GM12872 (cell line): ENCODE measurements around the gene ALX4.

Source experiments
- TF ChIP-seq, protein P1 (sequence below): IDR thresholded peaks from 3 replicates; pipeline ENCODE4 v1.5.1; 2011; ENCODE audit warnings: low read depth, mild to moderate bottlenecking, low read length, moderate library complexity; ENCODE audit not compliant: insufficient read depth

The ALX4 gene

DNA sequence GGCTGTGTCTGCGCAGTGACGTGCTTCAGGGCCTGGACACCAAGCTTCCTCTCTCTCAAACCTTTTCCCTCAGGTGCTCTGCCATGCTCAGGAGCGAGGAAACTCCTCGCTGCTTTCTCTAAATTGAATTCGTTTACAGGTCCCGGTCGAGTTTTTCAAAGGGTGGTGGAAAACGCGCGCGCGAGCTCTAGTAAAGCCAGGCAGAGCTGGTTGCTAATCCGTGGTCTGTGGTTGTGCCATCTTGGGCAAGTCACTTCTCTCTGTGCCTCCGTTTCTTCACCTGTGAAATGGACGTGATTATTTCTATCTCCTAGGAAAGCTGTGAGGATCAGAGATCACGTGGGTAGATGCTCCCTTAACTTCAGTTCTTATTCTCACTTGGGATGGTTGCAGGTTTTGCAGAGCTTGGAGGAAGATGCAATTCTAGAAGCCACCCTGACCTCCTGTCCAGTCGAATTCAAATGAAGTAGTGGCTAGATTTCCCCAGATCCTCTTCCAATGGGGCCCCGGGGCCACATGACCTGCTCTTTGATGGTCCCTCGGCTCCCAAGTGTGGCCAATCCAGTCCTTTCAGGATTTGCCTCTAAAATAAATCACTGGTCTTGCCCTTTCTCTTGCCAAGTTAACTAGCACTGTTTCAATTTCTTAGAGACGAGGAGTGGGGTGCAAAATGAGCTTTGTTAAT lies 10.5 kb upstream of the ALX4 start:
- TF ChIP-seq, protein P1, sequence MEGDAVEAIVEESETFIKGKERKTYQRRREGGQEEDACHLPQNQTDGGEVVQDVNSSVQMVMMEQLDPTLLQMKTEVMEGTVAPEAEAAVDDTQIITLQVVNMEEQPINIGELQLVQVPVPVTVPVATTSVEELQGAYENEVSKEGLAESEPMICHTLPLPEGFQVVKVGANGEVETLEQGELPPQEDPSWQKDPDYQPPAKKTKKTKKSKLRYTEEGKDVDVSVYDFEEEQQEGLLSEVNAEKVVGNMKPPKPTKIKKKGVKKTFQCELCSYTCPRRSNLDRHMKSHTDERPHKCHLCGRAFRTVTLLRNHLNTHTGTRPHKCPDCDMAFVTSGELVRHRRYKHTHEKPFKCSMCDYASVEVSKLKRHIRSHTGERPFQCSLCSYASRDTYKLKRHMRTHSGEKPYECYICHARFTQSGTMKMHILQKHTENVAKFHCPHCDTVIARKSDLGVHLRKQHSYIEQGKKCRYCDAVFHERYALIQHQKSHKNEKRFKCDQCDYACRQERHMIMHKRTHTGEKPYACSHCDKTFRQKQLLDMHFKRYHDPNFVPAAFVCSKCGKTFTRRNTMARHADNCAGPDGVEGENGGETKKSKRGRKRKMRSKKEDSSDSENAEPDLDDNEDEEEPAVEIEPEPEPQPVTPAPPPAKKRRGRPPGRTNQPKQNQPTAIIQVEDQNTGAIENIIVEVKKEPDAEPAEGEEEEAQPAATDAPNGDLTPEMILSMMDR: no peak

DNA sequence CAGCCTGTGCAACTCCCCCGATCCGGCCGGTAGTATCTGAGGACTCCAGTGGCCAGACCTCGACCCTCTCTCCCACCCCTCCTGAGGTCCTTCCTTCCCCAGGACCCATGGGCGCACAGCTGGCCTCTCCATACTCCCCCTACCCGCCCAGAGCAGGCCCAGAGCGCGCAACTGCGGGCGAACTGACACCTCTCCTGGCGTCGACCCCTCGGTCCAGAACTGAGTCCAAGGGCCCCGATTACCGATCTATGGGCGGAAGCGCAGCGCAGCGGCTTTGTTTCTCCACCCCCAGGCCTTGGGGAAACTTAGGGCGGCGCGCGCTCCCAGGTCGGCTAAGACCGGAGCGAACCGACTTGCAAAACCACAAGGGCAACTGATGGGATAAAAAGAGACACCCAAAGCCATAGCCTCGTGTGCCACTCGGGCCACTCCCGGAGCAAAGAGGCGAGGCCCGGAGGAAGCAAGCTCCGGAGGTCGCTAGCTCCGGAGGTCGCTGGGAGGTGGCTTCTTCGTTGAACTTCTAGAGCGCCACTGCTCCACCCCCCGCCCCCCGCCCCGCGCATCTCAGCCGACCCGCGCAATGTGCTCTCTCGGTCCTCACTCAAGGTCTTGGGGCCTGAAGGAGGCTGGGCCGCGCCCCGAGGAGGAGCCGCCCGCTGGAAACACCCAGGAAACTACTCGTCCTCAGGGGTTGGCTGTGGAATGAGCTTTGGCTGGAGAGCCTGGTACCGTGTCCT lies 9.8 kb upstream of the ALX4 start:
- TF ChIP-seq, protein P1: no peak

DNA sequence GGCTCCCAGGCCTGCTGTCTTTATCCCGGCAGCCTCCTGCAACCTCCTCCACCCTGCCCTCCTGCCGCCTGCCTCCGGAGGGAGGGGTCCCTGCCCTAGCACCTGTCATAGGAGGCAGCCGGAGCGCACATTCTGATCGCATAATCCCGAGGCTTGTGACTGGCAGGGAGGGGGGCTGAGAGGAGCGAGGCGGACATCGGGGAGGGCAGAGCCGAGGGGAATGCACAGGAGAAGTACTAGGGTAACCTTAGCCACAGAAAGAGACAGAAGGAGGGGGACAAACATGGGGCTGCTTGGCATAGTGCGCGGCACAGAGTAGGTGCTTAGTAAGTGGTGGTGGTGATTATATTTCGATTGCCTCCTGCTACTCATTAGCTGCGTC lies 9.2 kb upstream of the ALX4 start:
- TF ChIP-seq, protein P1: no peak

- TF ChIP-seq, protein P1: no peak
Observed at GRCh38 chr11:44318369-44318768, 8.4 kb upstream of the ALX4 start.

DNA sequence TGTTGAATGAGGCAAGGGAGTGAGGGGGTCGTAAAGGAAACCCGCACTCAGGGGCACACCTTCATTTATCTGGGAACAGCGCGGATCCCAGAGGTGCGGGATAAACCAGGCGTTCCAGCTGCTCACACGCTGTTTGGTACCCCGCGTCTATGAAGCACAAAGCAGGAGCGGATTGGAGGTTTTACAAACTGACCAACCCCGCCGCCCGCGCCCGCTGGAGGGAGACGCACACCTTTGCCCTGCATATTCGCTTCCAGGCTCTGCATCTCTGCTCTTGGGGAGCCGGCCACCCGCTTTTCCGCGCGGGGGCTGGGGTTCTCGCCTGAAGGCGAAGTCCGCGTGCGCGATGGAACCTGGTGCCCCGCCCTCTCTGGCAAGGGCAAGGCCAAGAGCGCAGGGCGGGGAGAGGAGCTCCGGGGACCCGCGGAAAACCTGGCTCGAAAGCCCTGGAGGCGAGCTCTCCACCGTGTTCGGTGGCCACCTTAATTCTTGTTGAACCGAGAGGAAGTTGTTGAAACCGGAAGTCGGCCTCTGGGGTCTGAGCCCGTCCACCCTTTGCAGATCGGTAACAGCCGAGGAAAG lies 6.8 kb upstream of the ALX4 start:
- TF ChIP-seq, protein P1: no peak

DNA sequence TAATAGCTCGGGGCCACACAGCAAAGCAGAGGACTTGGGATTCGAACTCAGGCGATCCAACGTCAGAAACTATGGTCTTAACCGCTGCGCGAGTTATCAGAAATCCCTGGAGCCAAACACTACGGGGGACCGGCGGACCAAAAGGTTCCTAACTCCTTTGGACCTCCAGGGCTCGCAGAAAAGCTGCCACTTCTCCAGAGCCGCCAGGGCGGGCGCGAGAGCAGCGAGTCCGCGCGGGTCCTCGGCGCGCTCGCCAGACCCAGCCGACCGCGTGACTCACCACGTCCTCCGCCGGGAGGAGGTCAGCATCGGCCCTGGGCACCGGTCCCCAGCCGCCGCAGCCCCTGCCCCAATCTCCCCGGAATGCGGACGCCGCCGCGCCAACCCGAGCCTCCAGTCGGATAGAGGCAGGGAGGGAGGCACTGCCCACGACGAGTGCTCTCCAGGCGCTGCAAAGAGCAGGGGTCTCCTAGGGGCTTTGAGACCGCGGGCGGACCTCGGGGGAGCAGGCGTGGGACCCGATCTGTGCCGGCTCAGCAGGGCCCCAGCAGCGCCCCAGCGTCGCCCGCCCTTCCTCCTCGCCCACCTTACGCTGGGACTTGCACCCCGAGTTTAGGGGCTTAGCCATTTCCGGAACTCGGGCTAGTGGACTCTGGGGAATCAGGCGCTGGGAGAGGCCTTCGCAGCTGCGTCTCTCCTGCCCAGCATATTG lies 6.2 kb upstream of the ALX4 start:
- TF ChIP-seq, protein P1: no peak

- TF ChIP-seq, protein P1: no peak
Observed at GRCh38 chr11:44314733-44315132, 4.8 kb upstream of the ALX4 start.
